Measurements from ENCODE around the gene ADSS1.
"Not testable (repeated sequence)": the region's sequence is repeated elsewhere in the genome, so short reads cannot be mapped to it uniquely, and the experiment has no call there.

ADSS1 gene

DNA sequence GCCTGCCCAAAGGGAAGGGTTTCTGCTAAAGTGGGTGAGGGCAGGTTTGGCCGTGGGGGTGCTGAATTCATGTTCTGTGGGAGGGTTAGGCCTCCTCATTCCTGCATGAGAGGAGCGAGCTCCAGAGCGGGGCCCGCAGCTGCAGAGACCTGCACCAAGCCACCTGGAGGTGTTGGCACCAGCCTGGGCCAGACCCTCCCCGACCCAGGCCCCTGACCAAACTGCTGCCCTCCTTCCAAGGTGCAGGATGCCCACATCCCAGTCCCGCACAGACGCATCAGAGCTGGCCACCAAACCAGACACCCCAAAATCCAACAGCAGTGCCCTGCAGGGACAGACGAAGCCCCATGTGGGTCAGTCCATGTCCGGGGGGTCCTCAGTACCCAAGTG lies 10.6 kb downstream of the ADSS1 start:
- DNase-seq (ENCODE audit: low spot score) = no peak

DNA sequence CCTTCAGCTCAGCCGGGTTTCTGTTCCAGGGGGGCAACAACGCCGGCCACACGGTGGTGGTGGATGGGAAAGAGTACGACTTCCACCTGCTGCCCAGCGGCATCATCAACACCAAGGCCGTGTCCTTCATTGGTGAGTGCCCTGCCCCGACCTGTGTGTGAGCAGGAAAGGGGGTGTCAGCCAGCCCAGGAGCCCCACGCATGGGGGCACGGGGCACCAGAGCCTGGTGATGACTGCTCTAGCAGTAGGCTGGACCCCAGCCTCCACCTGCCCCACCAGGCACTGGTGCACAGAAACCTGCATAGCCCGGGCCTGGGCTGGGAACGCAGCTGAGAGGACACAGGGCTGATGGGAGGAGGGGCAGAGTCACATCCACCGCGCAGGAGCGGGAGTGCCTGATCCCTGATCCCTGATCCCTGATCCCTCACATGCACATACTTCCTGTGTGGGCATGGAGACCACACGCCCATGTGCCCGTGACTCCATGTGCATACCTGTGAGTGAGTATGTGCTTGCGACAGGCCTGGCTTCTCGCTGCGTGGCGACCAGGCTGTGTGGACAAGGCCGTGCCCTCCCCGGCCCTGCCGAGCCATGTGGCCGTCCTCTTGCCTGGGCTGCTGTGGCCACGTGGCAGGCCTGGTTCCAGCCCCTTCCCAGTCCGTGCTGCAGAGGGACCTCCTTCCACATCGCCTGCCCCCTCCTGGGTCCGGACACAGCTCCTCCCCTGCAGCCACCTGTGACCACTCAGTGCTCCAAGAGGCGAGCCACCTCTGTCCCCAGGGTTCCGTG lies 11.2 kb downstream of the ADSS1 start:
- no peak for DNase-seq (ENCODE audit: low spot score)

DNA sequence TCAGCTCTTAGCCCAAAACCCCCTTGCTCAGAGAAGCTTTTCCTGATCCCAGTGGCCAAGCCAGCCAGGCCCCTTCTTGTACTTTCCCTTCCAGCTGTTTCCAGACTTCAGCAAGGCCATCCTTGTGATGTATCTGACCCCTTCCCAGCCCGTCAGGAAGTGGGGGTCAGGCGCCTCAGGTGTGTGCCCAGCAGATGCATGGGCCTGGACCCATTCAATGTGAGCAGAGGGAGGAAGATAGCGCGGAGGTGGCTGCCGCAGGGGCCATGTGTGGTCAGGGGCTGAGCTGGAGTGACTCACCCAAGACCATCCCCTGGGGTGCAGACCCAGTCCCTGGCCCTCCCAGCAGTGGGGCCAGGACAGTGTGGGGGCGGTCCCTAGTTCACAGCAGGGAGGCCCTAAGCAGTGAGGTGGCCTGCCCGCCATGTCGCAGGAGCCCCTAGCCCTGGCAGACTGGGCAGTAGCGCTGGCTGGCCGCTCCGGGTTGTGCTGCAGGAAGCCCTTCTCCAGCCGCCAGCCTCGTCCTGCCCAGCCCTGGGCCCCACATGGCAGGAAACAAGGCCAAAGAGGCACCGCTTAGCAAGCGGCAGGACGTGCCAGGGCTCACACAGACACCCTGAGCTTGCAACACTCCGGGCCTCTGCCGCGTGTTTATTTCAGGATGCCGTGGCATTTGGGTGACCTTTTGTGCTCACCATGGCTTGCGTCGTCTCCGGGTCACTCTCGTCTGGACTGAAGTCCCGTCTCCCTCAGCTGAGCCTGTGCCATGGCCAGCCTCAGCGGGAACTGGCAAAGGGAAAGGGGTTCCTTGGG lies 12.0 kb downstream of the ADSS1 start:
- no peak for DNase-seq (ENCODE audit: low spot score)

DNA sequence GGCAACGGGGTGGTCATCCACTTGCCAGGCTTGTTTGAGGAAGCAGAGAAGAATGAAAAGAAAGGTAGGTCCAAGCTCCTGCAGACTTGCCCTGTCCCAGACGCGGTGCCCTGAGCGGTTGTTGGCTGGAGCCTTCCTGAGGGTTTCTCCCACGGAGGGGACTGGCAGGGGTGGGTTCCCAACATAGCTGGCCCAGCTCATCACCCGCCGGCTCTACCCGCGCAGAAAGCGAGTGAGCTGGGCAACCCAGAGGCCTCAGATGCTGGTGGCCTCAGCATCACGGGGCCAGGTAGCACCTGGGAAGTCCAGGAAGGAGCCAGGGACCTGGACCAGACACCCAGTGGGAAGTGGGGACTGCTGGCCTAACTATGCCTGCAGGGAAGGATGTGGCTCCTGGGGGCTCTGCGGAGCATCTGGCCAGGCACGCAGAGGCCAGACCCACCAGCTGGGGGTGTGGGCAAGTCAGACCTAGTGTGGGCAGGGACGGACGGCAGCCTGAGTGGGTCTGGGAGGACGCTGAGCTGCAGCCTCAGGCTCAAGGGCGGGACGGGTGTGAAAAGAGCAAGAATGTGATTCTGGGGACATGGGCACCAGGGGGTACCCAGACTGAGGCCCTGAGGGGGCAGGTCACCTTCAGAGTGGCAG lies 14.5 kb downstream of the ADSS1 start:
- DNase-seq (ENCODE audit: low spot score) = no peak

DNA sequence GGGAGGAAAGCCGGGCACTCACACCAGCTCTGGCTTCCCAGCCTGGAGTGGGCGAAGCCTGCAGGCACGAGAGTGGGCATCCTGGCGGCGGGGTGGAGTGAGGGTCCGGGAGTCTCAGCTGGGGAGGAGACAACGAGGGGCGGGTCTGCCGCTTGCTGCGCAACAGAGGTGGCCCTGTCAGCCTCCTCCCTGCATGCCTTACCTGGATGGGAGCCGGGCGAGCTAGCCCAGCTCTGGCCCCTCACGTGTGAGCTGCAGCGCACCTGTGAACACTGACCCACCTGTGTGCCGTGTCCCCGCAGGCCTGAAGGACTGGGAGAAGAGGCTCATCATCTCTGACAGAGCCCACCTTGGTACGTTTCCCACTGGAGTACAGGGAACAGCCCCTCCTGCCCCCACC lies 15.0 kb downstream of the ADSS1 start:
- DNase-seq (ENCODE audit: low spot score) = no peak

DNA sequence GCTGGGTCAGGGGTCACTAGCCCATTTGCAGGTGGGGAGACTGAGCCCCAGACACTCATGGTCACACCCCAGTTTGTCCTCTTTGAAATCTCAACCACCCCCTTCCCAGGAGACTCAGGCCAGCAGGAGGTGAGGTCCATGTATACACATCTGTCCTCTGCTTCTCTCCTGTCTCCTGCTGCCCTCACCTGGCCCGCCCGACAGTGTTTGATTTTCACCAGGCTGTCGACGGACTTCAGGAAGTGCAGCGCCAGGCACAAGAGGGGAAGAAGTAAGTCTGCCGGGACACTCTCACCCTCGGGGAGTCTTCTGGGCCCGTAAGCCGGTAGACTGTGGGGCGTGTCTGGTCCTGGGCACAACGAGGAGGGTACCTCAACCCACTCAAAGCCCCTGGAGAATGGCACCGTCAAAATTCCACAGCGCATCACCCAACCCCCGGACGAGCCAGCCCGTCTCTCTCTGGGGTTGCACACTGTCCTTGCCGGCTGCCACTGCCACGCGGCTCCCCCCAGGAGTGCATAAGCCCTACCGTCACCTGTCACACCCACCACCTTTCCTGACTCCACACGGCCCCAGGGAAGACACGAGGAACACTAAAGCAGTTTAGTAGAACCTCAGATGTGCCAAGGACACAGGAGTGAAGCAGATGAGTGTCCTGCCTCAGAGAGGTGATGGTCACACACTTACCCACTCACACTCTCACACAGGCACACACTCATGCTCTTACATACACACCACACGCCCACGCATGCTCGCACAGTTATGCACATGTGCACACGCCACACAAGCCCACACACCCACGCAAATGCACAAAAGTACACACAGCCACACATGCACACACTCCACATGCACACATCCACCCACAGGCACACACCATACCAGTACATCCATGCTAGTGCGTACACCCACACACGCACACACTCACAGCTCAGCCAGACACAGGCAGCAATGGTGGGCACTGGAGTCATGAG lies 15.8 kb downstream of the ADSS1 start:
- DNase-seq (ENCODE audit: low spot score) = no peak

DNA sequence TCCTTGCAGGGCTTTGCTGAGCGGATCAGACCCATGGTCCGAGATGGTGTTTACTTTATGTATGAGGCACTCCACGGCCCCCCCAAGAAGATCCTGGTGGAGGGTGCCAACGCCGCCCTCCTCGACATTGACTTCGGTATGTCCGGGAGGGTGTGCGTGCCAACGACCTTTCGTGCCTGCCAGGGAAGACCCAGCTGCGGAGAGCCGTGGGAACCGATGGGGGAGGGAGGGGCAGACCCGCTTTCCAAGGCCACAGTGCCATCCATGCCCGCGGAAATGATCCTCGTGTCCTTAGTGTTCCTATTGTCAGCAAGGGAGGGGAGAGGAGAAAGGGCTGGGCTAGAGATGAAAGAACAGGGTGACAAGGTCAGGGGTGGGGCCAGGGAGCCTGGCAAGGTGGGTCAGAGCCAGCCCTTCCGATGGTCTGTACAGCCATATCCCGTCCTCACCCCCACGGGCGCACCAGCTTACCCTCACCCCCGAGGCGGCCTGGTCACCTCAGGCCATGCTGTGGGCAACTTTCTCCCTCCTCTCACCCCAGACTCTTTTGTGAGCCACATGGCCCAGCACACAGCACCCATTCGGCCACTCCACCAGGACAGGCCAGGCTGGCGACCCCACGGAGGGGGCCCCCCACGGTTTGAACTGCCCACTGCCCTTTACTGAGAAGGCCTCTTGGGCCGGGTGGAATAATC lies 17.2 kb downstream of the ADSS1 start:
- DNase-seq (ENCODE audit: low spot score) = no peak

DNA sequence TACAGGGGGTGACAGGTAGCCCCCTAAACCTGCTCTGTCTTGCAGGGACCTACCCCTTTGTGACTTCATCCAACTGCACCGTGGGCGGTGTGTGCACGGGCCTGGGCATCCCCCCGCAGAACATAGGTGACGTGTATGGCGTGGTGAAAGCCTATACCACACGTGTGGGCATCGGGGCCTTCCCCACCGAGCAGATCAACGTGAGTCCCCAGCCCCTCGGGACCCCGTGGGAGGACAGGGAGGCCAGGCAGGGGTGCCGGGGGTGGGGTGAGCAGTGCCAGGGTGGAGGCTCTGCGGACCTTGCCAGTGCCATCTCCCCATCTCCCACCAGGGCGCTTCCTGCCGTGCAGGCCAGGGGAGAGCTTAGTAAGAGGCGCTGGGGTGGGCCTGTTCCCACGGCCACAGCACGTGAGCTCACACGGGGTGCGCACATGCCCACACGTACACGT lies 17.8 kb downstream of the ADSS1 start:
- no peak for DNase-seq (ENCODE audit: low spot score)

DNA sequence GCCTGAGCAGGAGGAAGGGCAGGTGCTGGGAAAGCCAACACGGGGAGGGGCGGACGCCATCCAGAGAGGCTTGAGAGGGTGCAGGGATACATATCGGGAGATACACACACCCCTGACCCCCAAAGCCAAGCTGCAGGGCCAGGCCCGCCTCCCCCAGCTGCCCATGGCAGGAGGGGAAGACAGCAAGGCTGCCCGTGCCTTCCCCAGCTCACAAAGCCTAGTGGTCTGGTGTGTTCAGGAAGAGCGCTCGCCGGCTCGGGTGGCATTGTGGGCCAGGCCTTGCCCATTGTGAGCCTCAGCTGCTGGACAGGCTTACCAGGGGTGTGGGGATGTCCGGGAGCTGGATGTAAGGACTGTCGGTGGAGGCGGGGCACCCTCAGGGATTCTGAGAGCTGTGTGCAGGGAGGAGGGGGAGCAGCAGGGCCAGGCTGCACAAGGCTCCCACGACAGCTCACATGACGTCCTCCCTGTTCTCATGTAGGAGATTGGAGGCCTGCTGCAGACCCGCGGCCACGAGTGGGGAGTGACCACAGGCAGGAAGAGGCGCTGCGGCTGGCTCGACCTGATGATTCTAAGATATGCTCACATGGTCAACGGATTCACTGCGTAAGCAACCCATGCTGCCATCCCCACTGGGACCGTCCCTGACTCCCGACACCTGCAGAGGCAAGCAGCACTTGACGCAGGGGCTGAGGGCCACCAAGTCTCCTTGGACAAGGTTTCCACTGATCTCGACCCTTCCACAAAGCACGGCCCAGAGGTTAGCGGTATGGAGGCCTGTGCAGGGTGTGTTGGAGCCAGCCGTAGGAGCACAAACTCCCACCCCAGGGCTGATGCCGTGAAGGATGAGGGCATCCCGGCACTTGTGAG lies 18.8 kb downstream of the ADSS1 start:
- DNase-seq (ENCODE audit: low spot score) = no peak

DNA sequence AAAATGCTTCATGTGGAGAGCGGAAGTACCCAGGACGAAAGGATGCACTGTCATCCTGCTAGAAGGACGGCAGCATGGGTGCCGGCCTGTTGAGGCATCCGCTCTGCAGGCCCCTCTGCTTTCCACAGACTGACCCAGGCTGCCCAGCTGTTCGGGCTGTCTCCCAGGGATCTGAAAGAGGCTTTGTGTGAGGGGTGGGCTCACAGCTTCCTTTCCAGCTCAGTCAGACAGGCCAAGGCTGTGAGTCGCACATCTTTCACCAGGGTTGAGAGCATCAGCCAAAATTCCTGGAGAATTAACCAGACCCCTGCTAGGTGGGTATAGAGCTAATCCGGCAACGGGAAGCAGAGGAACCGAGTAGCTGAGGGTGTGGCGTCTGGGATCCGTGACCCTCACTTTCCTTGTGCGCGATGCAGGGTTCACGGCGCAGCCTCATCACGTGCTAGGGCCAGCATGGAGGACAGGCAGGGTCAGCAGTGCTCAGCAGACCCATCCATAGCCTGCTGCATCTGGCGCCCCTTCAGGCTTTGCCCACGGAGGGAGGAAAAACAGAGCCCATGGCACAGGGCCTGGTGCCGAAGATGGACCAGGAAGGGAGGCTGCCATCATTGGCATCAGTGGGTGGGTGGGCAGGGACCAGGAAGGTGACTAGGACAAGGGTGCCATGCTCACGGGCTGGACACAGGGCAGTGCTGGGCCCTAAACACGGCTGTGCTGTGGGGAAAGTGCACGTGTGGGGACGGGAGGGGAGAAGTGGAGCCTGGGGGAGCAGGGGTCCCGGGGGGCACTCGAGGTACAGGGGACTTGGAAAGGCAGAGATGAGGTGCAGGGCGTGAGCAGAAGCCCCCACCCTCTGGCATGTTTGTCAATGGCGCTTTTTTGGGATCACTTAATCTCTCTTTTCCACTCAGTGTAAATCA lies 19.7 kb downstream of the ADSS1 start:
- no peak for DNase-seq (ENCODE audit: low spot score)

DNA sequence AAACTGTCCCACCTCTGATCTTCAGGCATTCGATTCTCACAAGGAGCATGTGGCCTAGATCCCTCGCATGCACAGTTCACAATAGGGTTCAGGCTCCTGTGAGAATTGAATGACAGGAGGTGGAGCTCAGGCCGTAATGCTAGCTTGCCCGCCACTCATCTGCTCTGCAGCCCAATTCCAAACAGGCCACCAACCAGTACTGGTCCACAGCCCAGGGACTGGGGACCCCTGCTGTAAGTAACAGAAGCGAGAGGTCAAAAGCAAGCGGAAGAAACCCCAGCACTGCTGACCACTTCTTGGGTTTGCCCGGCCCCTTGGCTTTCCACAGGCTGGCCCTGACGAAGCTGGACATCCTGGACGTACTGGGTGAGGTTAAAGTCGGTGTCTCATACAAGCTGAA lies 20.5 kb downstream of the ADSS1 start:
- DNase-seq (ENCODE audit: low spot score) = no peak

DNA sequence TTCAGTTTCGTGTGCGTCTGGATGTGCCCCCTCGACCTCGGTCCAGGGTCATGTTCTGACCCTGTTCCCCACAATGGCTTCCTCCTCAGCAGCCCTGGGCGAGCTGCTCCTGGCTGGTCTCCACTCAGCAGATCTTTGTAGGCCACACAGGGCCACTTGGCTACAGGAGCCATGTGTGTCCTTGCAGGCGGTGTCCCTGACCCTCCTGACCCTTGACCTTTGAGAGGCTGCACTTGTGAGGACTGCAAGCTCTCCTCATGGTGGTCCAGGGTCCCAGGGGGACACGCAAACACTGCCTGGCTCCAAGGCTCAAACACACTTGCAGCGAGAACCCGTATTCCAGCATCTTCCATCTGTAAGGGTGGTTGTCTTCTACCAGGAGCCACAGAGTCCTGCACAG lies 21.4 kb downstream of the ADSS1 start:
- DNase-seq (ENCODE audit: low spot score) = no peak

DNA sequence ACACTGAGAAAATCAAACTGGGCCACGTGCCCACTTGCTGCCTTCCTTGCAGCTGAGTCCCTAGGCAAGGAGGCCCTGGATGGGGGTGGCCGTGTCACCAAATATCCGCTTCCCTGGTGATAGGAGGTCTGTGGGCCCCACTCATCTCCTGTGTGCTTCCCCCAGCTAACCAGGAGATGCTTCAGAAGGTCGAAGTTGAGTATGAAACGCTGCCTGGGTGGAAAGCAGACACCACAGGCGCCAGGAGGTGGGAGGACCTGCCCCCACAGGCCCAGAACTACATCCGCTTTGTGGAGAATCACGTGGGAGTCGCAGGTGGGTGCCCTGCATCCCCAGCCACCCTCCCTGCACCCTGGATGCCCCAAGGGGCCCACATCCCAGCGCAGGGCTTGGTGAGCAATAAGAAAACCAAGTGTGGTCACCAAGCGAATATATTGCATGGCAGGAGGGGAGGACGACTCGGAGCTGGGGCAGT lies 22.1 kb downstream of the ADSS1 start:
- DNase-seq (ENCODE audit: low spot score) = no peak

DNA sequence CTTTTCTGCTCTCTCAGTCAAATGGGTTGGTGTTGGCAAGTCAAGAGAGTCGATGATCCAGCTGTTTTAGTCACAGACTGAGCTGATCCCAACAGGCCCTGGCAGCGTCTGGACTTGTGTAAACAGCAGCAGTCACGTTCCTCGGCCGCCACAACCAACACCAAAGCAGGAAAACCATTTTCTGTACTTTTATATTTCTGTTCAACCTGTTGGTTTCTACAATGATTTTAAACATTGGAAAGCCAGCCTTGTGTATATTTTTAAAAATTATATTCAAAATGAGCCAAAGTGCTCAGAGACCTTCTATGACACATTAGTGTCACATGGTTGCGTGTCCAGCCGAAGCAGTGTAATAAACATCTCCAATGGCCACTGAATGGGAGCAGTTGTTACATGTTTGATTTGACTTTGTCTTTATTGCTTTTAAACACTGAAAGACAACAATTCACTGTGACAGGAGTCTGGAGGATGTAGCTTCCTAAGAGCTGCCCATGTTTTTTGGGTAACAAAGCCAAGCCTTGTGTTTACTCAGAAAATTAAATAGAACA lies 23.0 kb downstream of the ADSS1 start:
- no peak for DNase-seq (ENCODE audit: low spot score)

DNA sequence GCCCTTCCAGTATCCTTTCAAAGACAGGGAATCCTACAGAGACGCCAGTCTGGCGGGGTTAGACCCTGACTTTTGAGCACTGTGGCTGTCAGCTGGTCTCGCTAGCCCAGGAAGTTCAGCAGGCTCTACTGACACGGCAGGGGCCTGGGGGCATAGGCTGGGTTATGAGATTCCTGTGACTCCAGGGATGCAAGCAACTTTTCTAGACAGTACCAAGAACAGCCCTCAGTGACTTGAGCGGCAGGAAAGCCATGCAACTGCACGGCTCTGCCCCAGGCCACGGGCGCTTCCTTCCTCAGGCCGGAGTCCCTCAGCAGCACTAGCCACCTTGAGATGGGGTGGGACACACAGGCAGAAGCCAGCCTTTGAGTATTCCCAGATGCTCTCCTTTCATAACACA lies 23.8 kb downstream of the ADSS1 start:
- no peak for DNase-seq (ENCODE audit: low spot score)

DNA sequence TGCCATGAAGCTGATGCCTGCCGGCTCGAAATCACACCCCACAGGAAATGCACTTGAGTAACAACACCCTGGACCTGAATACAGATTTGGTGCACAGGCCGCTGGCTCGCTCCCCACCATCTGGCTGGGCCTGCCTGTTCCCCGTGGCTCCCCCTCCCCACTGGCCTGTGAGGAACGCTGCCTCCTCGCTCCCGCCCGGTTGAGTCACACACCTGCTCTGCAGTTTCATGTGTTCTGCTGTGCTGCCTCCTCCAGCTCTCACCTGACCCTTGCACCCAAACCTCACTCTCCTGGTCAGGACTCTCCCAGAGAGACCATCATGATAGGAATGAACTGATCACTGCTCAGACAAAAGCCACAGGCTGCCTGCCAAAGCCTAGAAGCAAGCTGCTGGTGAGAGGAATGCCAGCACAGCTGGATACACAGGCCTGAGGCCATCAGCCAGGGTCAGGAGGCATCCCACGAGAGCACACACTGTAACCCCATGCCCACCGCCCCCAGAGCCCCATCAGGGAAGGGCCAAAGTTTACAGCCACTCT lies 25.2 kb downstream of the ADSS1 start:
- DNase-seq (ENCODE audit: low spot score) = no peak

DNA sequence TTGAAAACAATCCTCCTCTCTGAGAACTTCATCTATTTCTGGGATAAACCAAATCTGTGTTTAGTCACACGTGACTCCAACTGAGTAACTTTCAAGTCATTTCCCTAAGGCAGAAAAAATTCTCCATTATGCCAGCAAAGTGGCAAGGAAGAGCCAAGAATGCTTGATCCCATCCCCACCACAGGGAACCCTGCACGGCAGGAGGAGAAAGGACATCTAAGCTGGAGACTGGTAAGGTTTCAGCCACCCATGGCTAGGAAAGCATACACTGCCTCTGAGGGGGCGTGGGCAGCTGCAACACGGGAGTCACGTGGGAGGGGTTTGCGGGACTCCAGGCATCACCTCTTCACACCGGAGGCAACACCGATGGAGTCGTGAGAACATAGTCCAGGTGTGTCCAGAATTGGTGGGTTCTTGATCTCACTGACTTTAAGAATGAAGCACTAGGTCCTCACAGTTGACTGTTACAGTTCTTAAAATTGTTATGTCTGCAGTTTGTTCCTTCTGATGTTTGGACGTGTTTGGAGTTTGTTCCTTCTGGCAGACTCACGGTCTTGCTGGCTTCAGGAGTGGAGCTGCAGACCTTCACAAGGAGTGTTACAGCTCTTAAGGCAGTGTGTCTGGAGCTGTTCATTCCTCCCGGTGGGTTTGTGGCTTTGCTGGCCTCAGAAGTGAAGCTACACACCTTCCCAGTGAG lies 26.2 kb downstream of the ADSS1 start:
- no peak for DNase-seq (ENCODE audit: low spot score)

DNA sequence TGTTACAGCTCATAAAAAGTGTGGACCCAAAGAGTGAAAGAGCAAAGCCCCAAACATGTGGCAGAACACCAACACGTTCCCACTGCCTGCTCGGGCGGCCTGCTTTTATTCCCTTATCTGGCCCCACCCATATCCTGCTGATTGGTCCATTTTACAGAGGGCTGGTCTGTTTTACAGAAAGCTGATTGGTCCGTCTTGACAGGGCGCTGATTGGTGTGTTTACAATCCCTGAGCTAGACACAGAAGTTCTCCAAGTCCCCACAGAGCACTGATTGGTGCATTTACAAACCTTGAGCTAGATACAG lies 26.7 kb downstream of the ADSS1 start:
- DNase-seq (ENCODE audit: low spot score) = not testable (repeated sequence)
